Ecto neural progenitor cell (in vitro differentiated cells): ENCODE results near the gene SORCS2.
"Not testable (repeated sequence)": the region's sequence is repeated elsewhere in the genome, so short reads cannot be mapped to it uniquely, and the experiment has no call there.

ENCODE experiments used
- DNase-seq: peaks from one replicate; pipeline ENCODE4 v3.0.0-alpha.2; 2018; ENCODE audit warnings: low spot score

SORCS2 gene

GRCh38 chr4:7160439-7160838 lies 31.9 kb upstream of the SORCS2 start:
- peak; percentile 34 for DNase-seq

GRCh38 chr4:7160951-7161440 lies 31.3 kb upstream of the SORCS2 start:
- DNase-seq: peak; percentile 50

- DNase-seq: peak; percentile 25
Observed at GRCh38 chr4:7161721-7162214, 30.6 kb upstream of the SORCS2 start.

GRCh38 chr4:7165056-7165873 lies 27.1 kb upstream of the SORCS2 start:
- not testable (repeated sequence) for DNase-seq

GRCh38 chr4:7165874-7166201 lies 26.5 kb upstream of the SORCS2 start:
- DNase-seq: peak; percentile 35

- DNase-seq: peak; percentile 16
Observed at GRCh38 chr4:7166237-7166636, 26.1 kb upstream of the SORCS2 start.

- DNase-seq: peak; percentile 41
Observed at GRCh38 chr4:7166981-7167700, 25.2 kb upstream of the SORCS2 start.

GRCh38 chr4:7167706-7168105 lies 24.6 kb upstream of the SORCS2 start:
- DNase-seq: peak; percentile 26

GRCh38 chr4:7168106-7168505 lies 24.2 kb upstream of the SORCS2 start:
- peak; percentile 32 for DNase-seq

- peak; percentile 34 for DNase-seq
Observed at GRCh38 chr4:7169134-7169533, 23.2 kb upstream of the SORCS2 start.

GRCh38 chr4:7170012-7170411 lies 22.3 kb upstream of the SORCS2 start:
- peak; percentile 19 for DNase-seq

GRCh38 chr4:7171191-7171900 lies 21.0 kb upstream of the SORCS2 start:
- peak; percentile 37 for DNase-seq

- peak; percentile 21 for DNase-seq
Observed at GRCh38 chr4:7172508-7172907, 19.8 kb upstream of the SORCS2 start.

GRCh38 chr4:7172946-7173345 lies 19.4 kb upstream of the SORCS2 start:
- DNase-seq: peak; percentile 29

GRCh38 chr4:7173841-7174449 lies 18.4 kb upstream of the SORCS2 start:
- peak; percentile 11 for DNase-seq

GRCh38 chr4:7179158-7179557 lies 13.2 kb upstream of the SORCS2 start:
- DNase-seq: no peak

- DNase-seq: peak; percentile 10
Observed at GRCh38 chr4:7180938-7181337, 11.4 kb upstream of the SORCS2 start.

- DNase-seq: no peak
Observed at GRCh38 chr4:7182616-7183015, 9.7 kb upstream of the SORCS2 start.

GRCh38 chr4:7183161-7183560 lies 9.2 kb upstream of the SORCS2 start:
- DNase-seq: peak; percentile 26

- peak; percentile 10 for DNase-seq
Observed at GRCh38 chr4:7183780-7184460, 8.4 kb upstream of the SORCS2 start.

GRCh38 chr4:7185487-7186030 lies 6.8 kb upstream of the SORCS2 start:
- DNase-seq: peak; percentile 22
